ENCODE data around the gene SLC6A7. TPM values are rescaled to one million over a fixed set of nuclear protein-coding genes. Genes with fewer than 3 reads are reported as not detected.

Gene SLC6A7
- total RNA-seq, 4 donors from 2014 or later, result not detected

- Histone ChIP-seq H3K36me3 (peaks cover 0 to 4% (median 2%) of the 10 kb centered on the region in 4 donors), H3K4me3 (peak overlapping the region in 1 of 4 donors; percentile 30), H3K27ac (replicated peaks in 1 of 4) (peak overlapping the region; percentile 66 to 90 (median 82)), H3K9me3 (no peaks in the 10 kb centered on the region), H3K4me1 (peaks cover 22 to 99% (median 96%) of the 10 kb centered on the region in 4 donors), H3K27me3 (no peaks in the 10 kb centered on the region)
- DNase-seq (ENCODE audit: extremely low spot score), result no peak
- 66% methylated on average over 9 of the region's 14 CpGs for WGBS
- intact Hi-C loops (cut with DNase I), result no loop called here
- TF ChIP-seq EP300 (IDR thresholded peaks at IDR 0.05) (no peak), POLR2A (IDR thresholded peaks at IDR 0.05; ENCODE audit: low read depth) (no peak), CTCF (IDR thresholded peaks at IDR 0.05) (no peak), POLR2AphosphoS5 (IDR thresholded peaks at IDR 0.05) (no peak)
Measured at GRCh38 chr5:150146862-150147601, 42.8 kb upstream of the SLC6A7 start.

- no peak for DNase-seq (ENCODE audit: extremely low spot score)
- no peaks in the 10 kb centered on the region for H3K27me3 ChIP-seq
- peaks cover 21 to 99% (median 96%) of the 10 kb centered on the region in 4 donors for H3K4me1 ChIP-seq
- peaks cover 0 to 7% (median 2%) of the 10 kb centered on the region in 4 donors for H3K36me3 ChIP-seq
- intact Hi-C loops (cut with DNase I), result no loop called here
- 62% methylated on average over 7 of the region's 7 CpGs for WGBS
- TF ChIP-seq POLR2AphosphoS5 (IDR thresholded peaks at IDR 0.05) (peak in 1 of 2 donors; percentile 9), EP300 (IDR thresholded peaks at IDR 0.05) (no peak)
- no peaks in the 10 kb centered on the region for H3K9me3 ChIP-seq
- H3K27ac ChIP-seq (replicated peaks in 1 of 4), result peak overlapping the region; percentile 66 to 90 (median 82)
- H3K4me3 ChIP-seq, result peak overlapping the region in 1 of 4 donors; percentile 30
Measured at GRCh38 chr5:150147670-150148069, 42.2 kb upstream of the SLC6A7 start.

DNA sequence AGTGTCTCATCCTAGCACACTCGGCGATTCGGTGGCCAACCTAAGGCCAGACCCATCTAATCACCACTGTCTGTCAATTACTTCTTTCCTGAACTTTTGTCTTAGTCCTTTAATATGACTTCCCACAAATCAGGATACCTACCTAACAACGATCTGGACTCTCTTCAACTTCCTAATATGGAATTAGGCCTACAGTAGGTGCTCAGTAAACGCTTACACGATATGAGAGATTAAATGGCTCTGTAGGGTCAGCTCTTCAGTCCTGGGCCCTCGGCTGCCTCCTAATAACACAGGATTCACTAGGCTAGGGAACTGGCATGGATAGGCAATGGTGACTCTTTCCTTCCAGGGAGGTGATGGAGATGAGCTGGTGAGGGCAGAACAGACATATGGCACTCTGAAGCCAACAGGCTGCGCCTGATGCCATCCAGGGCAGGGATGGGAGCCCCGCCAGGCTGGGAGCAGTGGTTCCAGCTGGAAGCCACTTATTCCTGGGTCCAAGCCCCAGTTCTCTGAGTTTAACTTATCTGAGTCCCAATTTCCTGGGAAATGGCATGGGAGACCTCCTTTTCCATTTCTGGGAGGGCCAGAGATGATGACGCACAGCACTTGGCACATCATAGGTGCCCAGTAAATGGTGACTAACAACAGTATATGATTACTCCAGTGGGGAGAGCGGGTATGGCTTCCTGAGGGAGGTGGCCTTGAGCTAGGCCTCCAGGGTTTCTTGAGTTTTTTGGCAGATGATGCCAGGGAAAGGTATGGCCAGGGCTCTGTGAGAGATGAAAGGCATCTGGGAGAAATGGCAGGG is 41.5 kb upstream of the SLC6A7 start:
- H3K4me3 ChIP-seq, result peak overlapping the region in 1 of 4 donors; percentile 30
- H3K27ac ChIP-seq (replicated peaks in 1 of 4), result peak overlapping the region; percentile 66 to 90 (median 82)
- no peak for DNase-seq (ENCODE audit: extremely low spot score)
- intact Hi-C loops (cut with DNase I), result no loop called here
- no peaks in the 10 kb centered on the region for H3K27me3 ChIP-seq
- H3K9me3 ChIP-seq, result no peaks in the 10 kb centered on the region
- H3K36me3 ChIP-seq, result peaks cover 0 to 12% (median 4%) of the 10 kb centered on the region in 4 donors
- WGBS, result 76% methylated on average over 10 of the region's 11 CpGs
- H3K4me1 ChIP-seq, result peaks cover 21 to 99% (median 96%) of the 10 kb centered on the region in 4 donors
- TF ChIP-seq CTCF (IDR thresholded peaks at IDR 0.05), result no peak
- TF ChIP-seq POLR2AphosphoS5 (IDR thresholded peaks at IDR 0.05), result no peak
- no peak for TF ChIP-seq EP300 (IDR thresholded peaks at IDR 0.05)
- no peak for TF ChIP-seq POLR2A (IDR thresholded peaks at IDR 0.05; ENCODE audit: low read depth)

- TF ChIP-seq POLR2AphosphoS5 (IDR thresholded peaks at IDR 0.05) (no peak), EP300 (IDR thresholded peaks at IDR 0.05) (no peak), POLR2A (IDR thresholded peaks at IDR 0.05; ENCODE audit: low read depth) (no peak), CTCF (IDR thresholded peaks at IDR 0.05) (no peak)
- peaks cover 9 to 99% (median 96%) of the 10 kb centered on the region in 4 donors for H3K4me1 ChIP-seq
- H3K4me3 ChIP-seq, result peak overlapping the region in 3 of 4 donors; percentile 12 to 67 (median 36)
- H3K27ac ChIP-seq (replicated peaks in 1 of 4), result peak overlapping the region; percentile 57 to 90 (median 74)
- no peak for DNase-seq (ENCODE audit: extremely low spot score)
- H3K27me3 ChIP-seq, result no peaks in the 10 kb centered on the region
- H3K36me3 ChIP-seq, result peaks cover 0 to 12% (median 4%) of the 10 kb centered on the region in 4 donors
- intact Hi-C loops (cut with DNase I), result no loop called here
- no peaks in the 10 kb centered on the region for H3K9me3 ChIP-seq
Measured at GRCh38 chr5:150149618-150150017, 40.2 kb upstream of the SLC6A7 start.
